NB4 (cell line): ENCODE data around the gene BLOC1S4.

Experiments
- DNase-seq: peaks from one replicate; pipeline ENCODE4 v3.0.0; 2010; ENCODE audit warnings: low read depth
- H3K4me3 ChIP-seq: one replicate; pipeline ENCODE4 v1.5.1; 2011; ENCODE audit warnings: mild to moderate bottlenecking, low read depth, low read length, moderate library complexity
- MYC ChIP-seq: IDR thresholded peaks from 2 replicates; pipeline ENCODE4 v1.6.1; 2011; ENCODE audit warnings: low read depth, low read length
- POLR2A ChIP-seq: IDR thresholded peaks from 2 replicates; pipeline ENCODE4 v1.6.1; 2011; ENCODE audit warnings: mild to moderate bottlenecking; ENCODE audit not compliant: insufficient read length; ENCODE audit errors: extremely low read depth
- TF ChIP-seq, protein P1 (sequence below): IDR thresholded peaks from 2 replicates; pipeline ENCODE4 v1.6.1; 2011; ENCODE audit warnings: low read depth, low read length
- TF ChIP-seq, protein P2 (sequence below): IDR thresholded peaks from one replicate; pipeline ENCODE4 v1.5.1; 2012; ENCODE audit warnings: low read depth, low read length

The BLOC1S4 gene

DNA sequence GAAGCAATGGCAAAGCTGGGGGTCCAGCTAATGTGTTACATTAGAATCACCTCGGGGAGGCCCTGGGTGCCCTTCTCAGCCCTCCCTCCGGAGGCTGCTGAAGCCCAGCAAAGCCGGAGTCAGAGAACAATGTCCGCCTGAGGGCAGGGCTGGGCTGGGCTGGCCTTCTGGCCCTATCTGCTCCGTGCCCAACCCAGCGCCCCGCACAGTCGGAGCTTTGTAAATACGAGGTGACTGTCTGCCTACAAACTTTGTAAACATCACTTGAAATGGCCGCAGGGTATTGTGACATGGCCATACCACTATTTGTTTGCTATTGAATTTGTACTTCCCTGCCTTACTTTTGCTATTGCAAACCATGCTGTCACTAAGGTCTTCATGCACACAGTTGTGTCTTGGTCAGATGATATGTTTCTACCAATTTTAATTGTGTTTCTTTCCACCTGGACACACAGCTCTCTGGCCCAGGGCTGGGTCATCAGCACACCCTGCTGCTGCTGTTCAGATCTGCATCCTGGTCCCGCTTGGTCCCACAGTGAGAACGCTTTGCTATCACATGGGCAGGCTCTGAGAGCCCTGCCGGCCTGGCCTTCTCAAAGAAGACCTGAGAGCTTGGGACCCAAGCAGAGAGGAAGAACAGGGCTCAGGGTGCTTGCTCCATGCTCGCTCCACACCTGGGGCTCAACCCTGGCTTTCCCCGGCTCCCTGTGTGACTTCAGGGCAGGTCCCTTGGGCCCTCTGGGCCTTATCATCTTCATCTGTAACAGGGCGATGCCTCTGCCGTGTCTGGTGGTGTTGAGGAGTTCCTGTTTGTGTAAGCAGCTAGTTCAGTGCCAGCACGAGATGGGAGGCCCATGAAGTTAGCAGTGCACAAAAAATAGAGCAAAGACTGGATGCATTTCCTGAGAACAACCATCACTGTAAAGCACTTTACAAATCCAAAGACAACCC lies 20.0 kb upstream of the BLOC1S4 start:
- H3K4me3 ChIP-seq: peak overlapping the region; percentile 48
- peak; percentile 95 for DNase-seq
- TF ChIP-seq, protein P1, sequence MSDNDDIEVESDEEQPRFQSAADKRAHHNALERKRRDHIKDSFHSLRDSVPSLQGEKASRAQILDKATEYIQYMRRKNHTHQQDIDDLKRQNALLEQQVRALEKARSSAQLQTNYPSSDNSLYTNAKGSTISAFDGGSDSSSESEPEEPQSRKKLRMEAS: peak; percentile 43
- TF ChIP-seq POLR2A: peak; percentile 20
- TF ChIP-seq MYC: peak; percentile 78
- TF ChIP-seq, protein P2, sequence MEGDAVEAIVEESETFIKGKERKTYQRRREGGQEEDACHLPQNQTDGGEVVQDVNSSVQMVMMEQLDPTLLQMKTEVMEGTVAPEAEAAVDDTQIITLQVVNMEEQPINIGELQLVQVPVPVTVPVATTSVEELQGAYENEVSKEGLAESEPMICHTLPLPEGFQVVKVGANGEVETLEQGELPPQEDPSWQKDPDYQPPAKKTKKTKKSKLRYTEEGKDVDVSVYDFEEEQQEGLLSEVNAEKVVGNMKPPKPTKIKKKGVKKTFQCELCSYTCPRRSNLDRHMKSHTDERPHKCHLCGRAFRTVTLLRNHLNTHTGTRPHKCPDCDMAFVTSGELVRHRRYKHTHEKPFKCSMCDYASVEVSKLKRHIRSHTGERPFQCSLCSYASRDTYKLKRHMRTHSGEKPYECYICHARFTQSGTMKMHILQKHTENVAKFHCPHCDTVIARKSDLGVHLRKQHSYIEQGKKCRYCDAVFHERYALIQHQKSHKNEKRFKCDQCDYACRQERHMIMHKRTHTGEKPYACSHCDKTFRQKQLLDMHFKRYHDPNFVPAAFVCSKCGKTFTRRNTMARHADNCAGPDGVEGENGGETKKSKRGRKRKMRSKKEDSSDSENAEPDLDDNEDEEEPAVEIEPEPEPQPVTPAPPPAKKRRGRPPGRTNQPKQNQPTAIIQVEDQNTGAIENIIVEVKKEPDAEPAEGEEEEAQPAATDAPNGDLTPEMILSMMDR: no peak

DNA sequence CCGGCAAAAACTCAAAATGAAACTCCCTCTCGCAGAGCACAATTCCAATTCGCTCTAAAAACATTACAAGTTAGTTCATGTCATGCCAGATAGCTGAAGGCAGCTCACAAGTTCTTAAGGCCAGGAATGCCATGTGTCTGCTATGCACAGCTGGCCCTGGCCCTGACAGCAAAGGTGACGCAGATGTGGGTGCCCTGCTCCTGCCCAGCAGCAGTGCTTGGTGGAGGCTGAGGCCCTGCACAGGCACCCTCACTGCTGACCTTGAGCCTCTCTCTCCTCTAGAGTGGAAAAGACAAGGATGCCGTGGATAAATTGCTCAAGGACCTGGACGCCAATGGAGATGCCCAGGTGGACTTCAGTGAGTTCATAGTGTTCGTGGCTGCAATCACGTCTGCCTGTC lies 19.4 kb upstream of the BLOC1S4 start:
- H3K4me3 ChIP-seq: peak overlapping the region; percentile 48
- TF ChIP-seq, protein P1: no peak
- no peak for TF ChIP-seq POLR2A
- no peak for TF ChIP-seq MYC
- TF ChIP-seq, protein P2: no peak

GRCh38 chr4:6697131-6697530 lies 18.8 kb upstream of the BLOC1S4 start:
- TF ChIP-seq POLR2A: no peak
- TF ChIP-seq MYC: no peak
- TF ChIP-seq, protein P1: no peak
- TF ChIP-seq, protein P2: no peak
- no peak for DNase-seq
- H3K4me3 ChIP-seq: no peak overlapping the region

More for the DNA sequence above, 19.4 kb upstream of the BLOC1S4 start:
- no peak for DNase-seq

DNA sequence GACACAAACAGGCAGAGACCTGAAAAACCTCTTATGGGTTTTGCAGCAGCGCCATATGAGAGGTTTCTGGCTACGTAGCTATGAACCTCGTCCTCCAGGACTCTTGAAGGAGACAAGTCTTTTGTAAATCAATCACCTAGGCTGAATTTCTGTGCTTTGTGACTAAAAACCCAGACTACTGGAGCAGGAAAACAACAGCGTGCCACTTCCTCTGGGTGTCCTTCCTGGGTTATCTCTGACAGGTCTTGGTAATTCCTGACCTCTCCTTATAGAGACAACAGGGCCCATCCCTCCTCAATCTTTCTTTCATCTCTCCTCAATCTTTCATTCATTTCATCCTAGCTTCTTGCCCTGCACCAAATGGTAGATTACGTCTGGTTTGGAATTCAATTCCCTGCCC lies 16.6 kb upstream of the BLOC1S4 start:
- no peak for DNase-seq
- no peak overlapping the region for H3K4me3 ChIP-seq
- TF ChIP-seq MYC (no peak), POLR2A (no peak)
- TF ChIP-seq, protein P1: no peak
- TF ChIP-seq, protein P2: no peak

DNA sequence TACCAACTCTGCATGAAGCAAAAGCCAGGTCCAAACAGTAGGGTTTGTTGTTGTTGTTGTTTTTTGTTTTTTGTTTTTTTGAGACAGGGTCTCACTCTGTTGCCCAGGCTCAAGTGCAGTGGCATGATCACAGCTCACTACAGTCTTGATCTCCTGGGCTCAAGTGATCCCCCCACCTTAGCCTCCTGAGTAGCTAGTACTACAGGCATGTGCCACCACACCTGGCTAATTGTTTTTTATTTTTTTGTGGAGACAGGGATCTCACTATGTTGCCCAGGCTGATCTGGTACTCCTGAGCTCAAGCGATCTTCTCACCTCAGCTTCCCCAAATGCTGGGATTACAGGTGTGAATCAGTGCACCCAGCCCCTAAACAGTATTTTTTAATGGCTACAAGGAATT lies 16.1 kb upstream of the BLOC1S4 start:
- DNase-seq: no peak
- no peak for TF ChIP-seq MYC
- TF ChIP-seq, protein P2: no peak
- TF ChIP-seq, protein P1: no peak
- no peak for TF ChIP-seq POLR2A
- H3K4me3 ChIP-seq: no peak overlapping the region
